ENCODE data around the gene RNF181. TPM values are rescaled to one million over a fixed set of nuclear protein-coding genes. Genes with fewer than 3 reads are reported as not detected.

The RNF181 gene
- total RNA-seq, 1 experiment from 2014 or later = 166 TPM

DNA sequence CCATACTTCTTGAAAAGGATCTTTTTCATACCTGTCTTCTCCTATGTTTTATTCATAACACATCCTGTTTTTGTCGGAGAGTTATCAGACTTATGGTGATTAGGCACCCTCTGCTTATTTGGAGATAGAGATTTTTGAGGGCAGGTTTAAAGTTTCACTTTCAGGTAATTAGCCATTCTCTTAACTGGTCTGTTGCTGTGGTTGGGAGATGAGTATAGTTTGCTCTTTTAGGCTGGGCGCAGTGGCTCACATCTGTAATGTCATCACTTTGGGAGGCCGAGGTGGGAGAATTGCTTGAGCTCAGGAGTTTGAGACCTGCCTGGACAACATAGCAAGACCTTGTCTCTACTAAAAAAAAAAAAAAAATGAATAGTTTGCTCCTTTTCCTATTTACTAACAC is 47.2 kb downstream of the RNF181 start:
- in situ Hi-C loops (cut with HindIII; ENCODE audit: low pct_unique_long_range_greater_than_20kb, low sequenced_read_pairs) = no loop called here

DNA sequence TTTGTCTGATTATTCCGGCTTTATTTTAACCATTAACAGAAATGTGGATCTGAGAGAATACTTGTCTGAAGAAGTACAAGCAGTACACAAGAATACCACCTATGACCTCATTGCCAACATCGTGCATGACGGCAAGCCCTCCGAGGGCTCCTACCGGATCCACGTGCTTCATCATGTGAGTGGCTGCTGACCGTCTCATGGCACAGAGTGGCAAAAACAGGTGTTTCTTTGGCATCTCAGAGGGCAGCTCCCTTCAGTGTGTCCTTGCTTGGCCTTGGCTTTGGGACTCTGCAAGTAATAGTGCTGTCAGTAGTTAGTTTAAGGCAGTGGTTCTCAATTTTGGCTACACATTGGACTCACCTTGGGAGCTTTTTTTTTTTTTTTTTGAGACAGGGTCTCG is 49.4 kb downstream of the RNF181 start:
- no peak for DNase-seq (ENCODE audit: low read depth)
- in situ Hi-C loops (cut with HindIII; ENCODE audit: low pct_unique_long_range_greater_than_20kb, low sequenced_read_pairs) = no loop called here

More for the DNA sequence above, 47.2 kb downstream of the RNF181 start:
- DNase-seq (ENCODE audit: low read depth) = no peak

DNA sequence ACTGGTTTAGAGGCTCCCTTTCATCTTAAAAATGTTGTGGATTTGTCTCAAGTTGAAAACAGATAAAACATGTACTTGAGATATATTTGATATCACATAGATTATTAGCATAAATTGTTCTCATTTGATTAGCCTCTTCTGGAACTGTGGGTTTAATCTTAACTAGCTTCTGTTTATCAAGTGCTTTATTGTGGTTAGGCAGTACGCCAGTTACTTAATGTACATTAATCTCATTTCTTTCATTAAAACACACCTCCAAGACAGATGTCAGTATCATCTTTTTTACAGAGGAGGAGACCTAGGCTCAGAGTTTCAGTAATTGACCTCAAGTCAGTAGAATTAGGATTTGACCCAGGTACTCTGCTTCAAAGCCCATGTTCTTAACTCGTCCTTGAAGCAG is 50.6 kb downstream of the RNF181 start:
- in situ Hi-C loops (cut with HindIII; ENCODE audit: low pct_unique_long_range_greater_than_20kb, low sequenced_read_pairs) = no loop called here
- no peak for DNase-seq (ENCODE audit: low read depth)

Other genes starting within 250 kb of the RNF181 start
- 52.8 and 86.1 TPM in 2 replicates for gene RETSAT, start 241.2 kb upstream of the RNF181 start, total RNA-seq (2014; rRNA removed; shearing (Covaris generic); ENCODE audit: low replicate concordance)
- 8.6 and 21.3 TPM in 2 replicates for gene ELMOD3, start 241.0 kb upstream of the RNF181 start, total RNA-seq (2014; rRNA removed; shearing (Covaris generic); ENCODE audit: low replicate concordance)
- 429 and 545 TPM in 2 replicates for gene CAPG, start 185.4 kb upstream of the RNF181 start, total RNA-seq (2014; rRNA removed; shearing (Covaris generic); ENCODE audit: low replicate concordance)
- gene SH2D6, start 177.0 kb upstream of the RNF181 start, total RNA-seq (2014; rRNA removed; shearing (Covaris generic); ENCODE audit: low replicate concordance) = 0.44 TPM in 1 of 2 replicates, not detected in the other
- gene MAT2A, start 56.6 kb upstream of the RNF181 start, total RNA-seq (2014; rRNA removed; shearing (Covaris generic); ENCODE audit: low replicate concordance) = 56.5 and 59.5 TPM in 2 replicates
- 61.5 and 69.2 TPM in 2 replicates for gene GGCX, start 34.3 kb upstream of the RNF181 start, total RNA-seq (2014; rRNA removed; shearing (Covaris generic); ENCODE audit: low replicate concordance)
- 2.0 and 3.4 TPM in 2 replicates for gene VAMP8, start 18.2 kb upstream of the RNF181 start, total RNA-seq (2014; rRNA removed; shearing (Covaris generic); ENCODE audit: low replicate concordance)
- not detected in 2 replicates for gene VAMP5, start 11.3 kb upstream of the RNF181 start, total RNA-seq (2014; rRNA removed; shearing (Covaris generic); ENCODE audit: low replicate concordance)
- 3.9 and 8.2 TPM in 2 replicates for gene TMEM150A, start 7.0 kb downstream of the RNF181 start, total RNA-seq (2014; rRNA removed; shearing (Covaris generic); ENCODE audit: low replicate concordance)
- gene C2orf68, start 16.3 kb downstream of the RNF181 start, total RNA-seq (2014; rRNA removed; shearing (Covaris generic); ENCODE audit: low replicate concordance) = 37.0 and 60.7 TPM in 2 replicates
- gene USP39, start 20.4 kb downstream of the RNF181 start, total RNA-seq (2014; rRNA removed; shearing (Covaris generic); ENCODE audit: low replicate concordance) = 84.5 and 85.2 TPM in 2 replicates
- not detected in 2 replicates for gene SFTPB, start 72.5 kb downstream of the RNF181 start, total RNA-seq (2014; rRNA removed; shearing (Covaris generic); ENCODE audit: low replicate concordance)
- not detected in 2 replicates for gene GNLY, start 98.6 kb downstream of the RNF181 start, total RNA-seq (2014; rRNA removed; shearing (Covaris generic); ENCODE audit: low replicate concordance)
- 7.5 and 12.9 TPM in 2 replicates for gene ATOH8, start 158.2 kb downstream of the RNF181 start, total RNA-seq (2014; rRNA removed; shearing (Covaris generic); ENCODE audit: low replicate concordance)

Measured in Caki2 (cell line).